Choroid plexus epithelial cell (primary cell): ENCODE data around the gene PRSS12.

Source experiments
- DNase-seq: peaks from one replicate; pipeline ENCODE4 v3.0.0-alpha.2; 2010; ENCODE audit warnings: low read depth
- H3K4me3 ChIP-seq: 2 replicates; pipeline ENCODE4 v1.5.1; 2011; ENCODE audit warnings: low read depth, mild to moderate bottlenecking, control low read depth, low read length, moderate library complexity
- CTCF ChIP-seq: conservative IDR thresholded peaks from 2 replicates; pipeline ENCODE4 v1.5.1; 2011; ENCODE audit warnings: low read depth, mild to moderate bottlenecking, control low read depth, inconsistent platforms, low read length, moderate library complexity

The PRSS12 gene

GRCh38 chr4:118367872-118368271 is 15.1 kb upstream of the PRSS12 start:
- no peak for TF ChIP-seq CTCF
- no peak overlapping the region for H3K4me3 ChIP-seq
- no peak for DNase-seq

GRCh38 chr4:118367361-118367760 is 14.6 kb upstream of the PRSS12 start:
- no peak for TF ChIP-seq CTCF
- no peak overlapping the region for H3K4me3 ChIP-seq
- no peak for DNase-seq

- no peak overlapping the region for H3K4me3 ChIP-seq
- no peak for TF ChIP-seq CTCF
- DNase-seq: no peak
These were observed 10.4 kb upstream of the PRSS12 start for GRCh38 chr4:118363166-118363565.

GRCh38 chr4:118361192-118361591 is 8.4 kb upstream of the PRSS12 start:
- no peak for TF ChIP-seq CTCF

GRCh38 chr4:118360106-118360505 is 7.3 kb upstream of the PRSS12 start:
- H3K4me3 ChIP-seq: no peak overlapping the region
- no peak for TF ChIP-seq CTCF
- no peak for DNase-seq

More at GRCh38 chr4:118361192-118361591, 8.4 kb upstream of the PRSS12 start:
- DNase-seq: no peak
- H3K4me3 ChIP-seq: no peak overlapping the region

GRCh38 chr4:118357601-118358000 is 4.8 kb upstream of the PRSS12 start:
- TF ChIP-seq CTCF: no peak
- DNase-seq: no peak
- H3K4me3 ChIP-seq: no peak overlapping the region

GRCh38 chr4:118356731-118357130 is 3.9 kb upstream of the PRSS12 start:
- TF ChIP-seq CTCF: no peak
- no peak overlapping the region for H3K4me3 ChIP-seq
- no peak for DNase-seq
